Peyer's patch (tissue), 4 donors: Measurements from ENCODE around the gene VAV3.

ENCODE experiments used
- POLR2A ChIP-seq, 2 donors: fragments of 450-650 bp; IDR thresholded peaks; one replicate each; pipeline ENCODE4 v1.5.1; 2017; ENCODE audit warnings: antibody characterized with exemption in 2 of 2, mild to moderate bottlenecking in 2 of 2, moderate library complexity in 2 of 2
- TF ChIP-seq, protein P1 (sequence below), 6 experiments: fragments of 450-650 bp in 4 of 6; fragments of 200-600 bp in 2 of 6; sonication (generic) in 1 of 6; IDR thresholded peaks; one replicate each; pipeline ENCODE4 v1.5.1; 2017 to 2019; ENCODE audit warnings: antibody characterized with exemption in 6 of 6, mild to moderate bottlenecking in 3 of 6, moderate library complexity in 1 of 6

DNA sequence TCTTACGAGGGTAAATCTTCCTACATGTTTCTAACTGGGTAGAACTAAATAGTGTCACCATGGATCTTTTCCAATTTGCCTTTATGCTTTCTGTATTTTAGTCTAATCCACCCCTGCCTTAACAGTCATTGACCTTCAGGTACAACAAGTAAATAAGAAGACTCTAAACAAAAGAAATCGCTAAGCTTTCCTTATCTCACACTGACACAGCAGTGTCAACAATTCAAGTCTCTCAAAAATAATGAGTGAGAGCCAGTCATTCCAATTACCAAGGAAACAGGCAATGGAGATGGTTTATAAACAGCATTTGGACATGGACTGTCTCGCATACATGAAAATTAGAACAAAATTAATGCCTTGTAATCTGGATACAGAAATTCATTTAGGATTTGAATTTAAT, 365.8 kb downstream of the VAV3 start:
- TF ChIP-seq, protein P1, sequence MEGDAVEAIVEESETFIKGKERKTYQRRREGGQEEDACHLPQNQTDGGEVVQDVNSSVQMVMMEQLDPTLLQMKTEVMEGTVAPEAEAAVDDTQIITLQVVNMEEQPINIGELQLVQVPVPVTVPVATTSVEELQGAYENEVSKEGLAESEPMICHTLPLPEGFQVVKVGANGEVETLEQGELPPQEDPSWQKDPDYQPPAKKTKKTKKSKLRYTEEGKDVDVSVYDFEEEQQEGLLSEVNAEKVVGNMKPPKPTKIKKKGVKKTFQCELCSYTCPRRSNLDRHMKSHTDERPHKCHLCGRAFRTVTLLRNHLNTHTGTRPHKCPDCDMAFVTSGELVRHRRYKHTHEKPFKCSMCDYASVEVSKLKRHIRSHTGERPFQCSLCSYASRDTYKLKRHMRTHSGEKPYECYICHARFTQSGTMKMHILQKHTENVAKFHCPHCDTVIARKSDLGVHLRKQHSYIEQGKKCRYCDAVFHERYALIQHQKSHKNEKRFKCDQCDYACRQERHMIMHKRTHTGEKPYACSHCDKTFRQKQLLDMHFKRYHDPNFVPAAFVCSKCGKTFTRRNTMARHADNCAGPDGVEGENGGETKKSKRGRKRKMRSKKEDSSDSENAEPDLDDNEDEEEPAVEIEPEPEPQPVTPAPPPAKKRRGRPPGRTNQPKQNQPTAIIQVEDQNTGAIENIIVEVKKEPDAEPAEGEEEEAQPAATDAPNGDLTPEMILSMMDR (IDR thresholded peaks at IDR 0.05): no peak
- TF ChIP-seq POLR2A (IDR thresholded peaks at IDR 0.05): no peak
